ENCODE results near the gene NLRP11. TPM values are rescaled to one million over a fixed set of nuclear protein-coding genes. Genes with fewer than 3 reads are reported as not detected.
"Not testable (repeated sequence)": the region's sequence is repeated elsewhere in the genome, so short reads cannot be mapped to it uniquely, and the experiment has no call there.

NLRP11 gene
- total RNA-seq, 2 donors from 2014 or later, result not detected

GRCh38 chr19:55766466-55766865 lies 65.3 kb downstream of the NLRP11 start:
- Mint-ChIP-seq H3K27ac (no peak overlapping the region), H3K4me1 (ENCODE audit: low read depth) (no peaks in the 10 kb centered on the region), H3K27me3 (ENCODE audit: low read depth) (peaks cover 9% of the 10 kb centered on the region), H3K36me3 (ENCODE audit: insufficient read depth in 2 of 2) (no peaks in the 10 kb centered on the region), H3K9me3 (peaks cover 3% of the 10 kb centered on the region in 2 donors), H3K4me3 (no peak overlapping the region)
- ATAC-seq (replicated peaks in 1 of 2), result no peak
- no peak for DNase-seq

GRCh38 chr19:55758797-55759196 lies 73.0 kb downstream of the NLRP11 start, which contains the start of gene RFPL4A:
RFPL4A (plus strand) TSS chr19:55759097; CDS start chr19:55761801, 2,704 bp downstream.
- not testable (repeated sequence) for H3K27ac Mint-ChIP-seq; H3K4me3 Mint-ChIP-seq; H3K36me3 Mint-ChIP-seq (ENCODE audit: insufficient read depth in 2 of 2); H3K27me3 Mint-ChIP-seq (ENCODE audit: low read depth); H3K9me3 Mint-ChIP-seq; H3K4me1 Mint-ChIP-seq (ENCODE audit: low read depth); DNase-seq; ATAC-seq (replicated peaks in 1 of 2)

- ATAC-seq (replicated peaks in 1 of 2); H3K27ac Mint-ChIP-seq; H3K27me3 Mint-ChIP-seq (ENCODE audit: low read depth); DNase-seq; H3K4me3 Mint-ChIP-seq; H3K4me1 Mint-ChIP-seq (ENCODE audit: low read depth); H3K36me3 Mint-ChIP-seq (ENCODE audit: insufficient read depth in 2 of 2); H3K9me3 Mint-ChIP-seq: not testable (repeated sequence)
Measured at GRCh38 chr19:55756808-55757207, 75.0 kb downstream of the NLRP11 start.

GRCh38 chr19:55753401-55753800 lies 78.4 kb downstream of the NLRP11 start:
- Mint-ChIP-seq H3K36me3 (ENCODE audit: insufficient read depth in 2 of 2) (no peaks in the 10 kb centered on the region), H3K9me3 (no peaks in the 10 kb centered on the region), H3K27ac (no peak overlapping the region), H3K4me3 (no peak overlapping the region), H3K27me3 (ENCODE audit: low read depth) (peaks cover 7% of the 10 kb centered on the region), H3K4me1 (ENCODE audit: low read depth) (no peaks in the 10 kb centered on the region)
- ATAC-seq (replicated peaks in 1 of 2) (no peak), DNase-seq (no peak)

- Mint-ChIP-seq H3K27ac (no peak overlapping the region), H3K4me1 (ENCODE audit: low read depth) (no peaks in the 10 kb centered on the region)
Measured at GRCh38 chr19:55750715-55751114, 81.1 kb downstream of the NLRP11 start.

GRCh38 chr19:55738302-55738701 lies 93.5 kb downstream of the NLRP11 start, which contains the start of gene NLRP9:
NLRP9 (minus strand) TSS chr19:55738402; CDS start chr19:55738374, 28 bp downstream.
- H3K27ac Mint-ChIP-seq, result no peak within 1 kb of the TSS
- H3K36me3 Mint-ChIP-seq (ENCODE audit: insufficient read depth in 2 of 2), result no peaks in the 10 kb centered on the region
- H3K4me3 Mint-ChIP-seq, result no peak within 1 kb of the TSS
- no peaks in the 10 kb centered on the region for H3K4me1 Mint-ChIP-seq (ENCODE audit: low read depth)
- peaks cover 11% of the 10 kb centered on the region for H3K27me3 Mint-ChIP-seq (ENCODE audit: low read depth)
- ATAC-seq (replicated peaks in 1 of 2), result no peak
- no peak for DNase-seq
- no peaks in the 10 kb centered on the region for H3K9me3 Mint-ChIP-seq

More at GRCh38 chr19:55750715-55751114, 81.1 kb downstream of the NLRP11 start:
- no peak overlapping the region for H3K4me3 Mint-ChIP-seq
- no peaks in the 10 kb centered on the region for H3K9me3 Mint-ChIP-seq
- DNase-seq, result no peak
- ATAC-seq (replicated peaks in 1 of 2), result no peak
- H3K36me3 Mint-ChIP-seq (ENCODE audit: insufficient read depth in 2 of 2), result no peaks in the 10 kb centered on the region
- peaks cover 7% of the 10 kb centered on the region for H3K27me3 Mint-ChIP-seq (ENCODE audit: low read depth)

Other genes with a start within 250 kb of the NLRP11 start
- 10 to 100 TPM; 16.2 to 17.3 TPM for gene FIZ1, start 232.5 kb downstream of the NLRP11 start, total RNA-seq
- gene ZNF524, start 231.7 kb downstream of the NLRP11 start, total RNA-seq, result 10 to 100 TPM; 26.2 to 32.3 TPM
- 10 to 100 TPM; 12.9 to 13.2 TPM for gene ZNF865, start 226.4 kb downstream of the NLRP11 start, total RNA-seq
- 1 to 10 TPM; 4.3 to 6.9 TPM for gene ZNF784, start 207.4 kb downstream of the NLRP11 start, total RNA-seq
- gene ZNF580, start 191.0 kb downstream of the NLRP11 start, total RNA-seq, result 10 to 100 TPM; 46.1 to 47.8 TPM
- gene ZNF581, start 188.3 kb downstream of the NLRP11 start, total RNA-seq, result 10 to 100 TPM; 43.1 to 50.7 TPM
- 10 to 100 TPM; 13.8 to 21.7 TPM for gene CCDC106, start 183.8 kb downstream of the NLRP11 start, total RNA-seq
- gene U2AF2, start 177.0 kb downstream of the NLRP11 start, total RNA-seq, result 100 to 1,000 TPM; 128 to 137 TPM
- gene EPN1, start 156.8 kb downstream of the NLRP11 start, total RNA-seq, result 10 to 100 TPM; 33.8 to 40.5 TPM
- not detected for gene NLRP9, start 93.6 kb downstream of the NLRP11 start, total RNA-seq
- gene RFPL4A, start 72.9 kb downstream of the NLRP11 start, total RNA-seq, result not detected
- not detected for gene RFPL4AL1, start 62.9 kb downstream of the NLRP11 start, total RNA-seq
- gene NLRP4, start 4.5 kb upstream of the NLRP11 start, total RNA-seq, result not detected
- gene NLRP13, start 100.3 kb upstream of the NLRP11 start, total RNA-seq, result not detected
- not detected for gene NLRP8, start 115.8 kb upstream of the NLRP11 start, total RNA-seq
- not detected for gene NLRP5, start 154.8 kb upstream of the NLRP11 start, total RNA-seq